K562 (cell line): ENCODE measurements around the gene TMEM135. TPM values are rescaled to one million over a fixed set of nuclear protein-coding genes. Genes with fewer than 3 reads are reported as not detected.

ENCODE experiments used
- ATAC-seq: fragments of 200-7000 bp; cut with Tn5 transposase; 3 replicates; pipeline ENCODE4 v1.9.1; 2020; ENCODE audit warnings: moderate library complexity
- BruUV-seq: library from RNA; stranded (reverse); fragments of 400-500 nt; replicated peaks from 2 replicates; lab custom pipeline; 2021; lab: Mats Ljungman, UMichigan
- CTCF ChIA-PET: fragments of 300-600 bp; formaldehyde crosslinking; extraction: SDS; loops from one replicate; lab custom pipeline; 2021; ENCODE audit warnings: low intra/inter-chr PET ratio; lab: Yijun Ruan, JAX
- POLR2A ChIA-PET: fragments of 300-600, 350-650 bp; sonication (Branson Sonifier 250); formaldehyde crosslinking; extraction: SDS; loops from one replicate; lab custom pipeline; 2021; ENCODE audit warnings: antibody characterized with exemption, inconsistent platforms; lab: Yijun Ruan, JAX
- DNase-seq, 4 experiments: peaks; one replicate each; pipeline versions ENCODE4 v3.0.0 to v3.0.0-alpha.2; 2011 to 2018; ENCODE audit warnings: low spot score in 3 of 4, mixed read lengths in 3 of 4; ENCODE audit errors: extremely low read depth in 1 of 4
- FAIRE-seq: peaks from 2 replicates; lab custom pipeline; 2011; peaks lifted over from hg19 to GRCh38; lab: Jason Lieb, UNC
- H2AFZ ChIP-seq: 2 replicates; pipeline ENCODE4 v1.6.0; 2011; ENCODE audit warnings: low read depth, low read length, control low read depth, inconsistent platforms
- H3K27ac ChIP-seq: fragments of 200-600 bp; 3 replicates; pipeline ENCODE4 v1.8.0; 2011; ENCODE audit warnings: low read depth, mild to moderate bottlenecking, control low read depth, inconsistent platforms, low read length, moderate library complexity, mixed read lengths; ENCODE audit errors: extremely low read depth
- H3K27me3 ChIP-seq, 2 experiments: fragments of 300-600 bp in 1 of 2; 2 replicates in 1 of 2; 3 replicates in 1 of 2; pipeline versions ENCODE4 v1.6.0 to v1.8.0; 2011; ENCODE audit warnings: inconsistent platforms in 2 of 2, low read length in 2 of 2, mild to moderate bottlenecking in 1 of 2, mixed read lengths in 1 of 2, moderate library complexity in 1 of 2; ENCODE audit not compliant: control insufficient read depth in 2 of 2, insufficient read depth in 2 of 2
- H3K36me3 ChIP-seq: fragments of 300-600 bp; 3 replicates; pipeline ENCODE4 v1.8.0; 2011; ENCODE audit warnings: mild to moderate bottlenecking, low read length, inconsistent platforms; ENCODE audit not compliant: control insufficient read depth, insufficient read depth
- H3K4me1 ChIP-seq, 2 experiments: fragments of 200-600 bp in 1 of 2; replicated peaks in 1 of 2; 2 replicates in 1 of 2; 3 replicates in 1 of 2; pipeline versions ENCODE4 v1.5.1 to v1.8.0; 2011; ENCODE audit warnings: inconsistent platforms in 2 of 2, low read length in 2 of 2, mild to moderate bottlenecking in 1 of 2, mixed read lengths in 1 of 2, moderate library complexity in 1 of 2; ENCODE audit not compliant: control insufficient read depth in 2 of 2, insufficient read depth in 2 of 2
- H3K4me2 ChIP-seq: 2 replicates; pipeline ENCODE4 v1.6.1; 2011; ENCODE audit warnings: low read length, control low read depth, inconsistent platforms, mixed read lengths; ENCODE audit not compliant: insufficient read depth
- H3K4me3 ChIP-seq: fragments of 200-600 bp; sonication (generic), shearing (Covaris generic); 2 replicates; pipeline ENCODE4 v1.5.1; 2016; ENCODE audit warnings: control low read depth, inconsistent platforms
- H3K79me2 ChIP-seq: fragments of 200-600 bp; 3 replicates; pipeline ENCODE4 v1.8.0; 2011; ENCODE audit warnings: low read length, inconsistent platforms; ENCODE audit not compliant: control insufficient read depth, insufficient read depth
- H3K9ac ChIP-seq, 2 experiments: 2 replicates each; pipeline versions ENCODE4 v1.6.0 to v1.6.1; 2011; ENCODE audit warnings: low read depth in 2 of 2, low read length in 2 of 2, control low read depth in 1 of 2, inconsistent platforms in 1 of 2, mild to moderate bottlenecking in 1 of 2, mixed read lengths in 1 of 2; ENCODE audit not compliant: insufficient read depth in 1 of 2
- H3K9me1 ChIP-seq: one replicate; pipeline ENCODE4 v1.6.0; 2011; ENCODE audit warnings: inconsistent platforms, mild to moderate bottlenecking, low read length, moderate library complexity; ENCODE audit not compliant: control insufficient read depth, insufficient read depth
- H3K9me3 ChIP-seq: replicated peaks from 2 replicates; pipeline ENCODE4 v1.5.1; 2011; ENCODE audit warnings: low read depth, low read length, inconsistent platforms; ENCODE audit not compliant: control insufficient read depth, insufficient read depth
- H4K20me1 ChIP-seq: replicated peaks from 2 replicates; pipeline ENCODE4 v1.6.1; 2011; ENCODE audit warnings: low read length, inconsistent platforms, mixed read lengths; ENCODE audit not compliant: control insufficient read depth, insufficient read depth
- HCFC1 ChIP-seq: IDR thresholded peaks from 2 replicates; pipeline ENCODE4 v1.6.1; 2012; ENCODE audit warnings: low read depth, low read length, improper control_type of control experiment
- HDAC3 ChIP-seq: fragments of 450-650 bp; IDR thresholded peaks from 2 replicates; pipeline ENCODE4 v1.6.1; 2018; ENCODE audit warnings: borderline replicate concordance, mild to moderate bottlenecking, moderate library complexity; ENCODE audit not compliant: partially characterized antibody
- HINFP ChIP-seq: fragments of 450-650 bp; conservative IDR thresholded peaks from 2 replicates; pipeline ENCODE4 v1.6.1; 2016; ENCODE audit warnings: missing genetic modification characterization, low read depth, mild to moderate bottlenecking, control low read depth, missing compliant biosample characterization
- HIVEP1 ChIP-seq: fragments of 250-450 bp; sonication (Bioruptor Pico); IDR thresholded peaks from 2 replicates; pipeline ENCODE4 v1.4.0; 2020; ENCODE audit warnings: mild to moderate bottlenecking
- KDM2B ChIP-seq: fragments of 250-450 bp; sonication (Bioruptor Pico); IDR thresholded peaks from 2 replicates; pipeline ENCODE4 v1.8.0; 2021; ENCODE audit warnings: mild to moderate bottlenecking, moderate library complexity
- LEF1 ChIP-seq: fragments of 450-650 bp; IDR thresholded peaks from 2 replicates; pipeline ENCODE4 v1.6.1; 2016; ENCODE audit warnings: mild to moderate bottlenecking
- MTA1 ChIP-seq: fragments of 450-650 bp; IDR thresholded peaks from 2 replicates; pipeline ENCODE4 v1.6.1; 2017; ENCODE audit warnings: borderline replicate concordance
- NFYB ChIP-seq: IDR thresholded peaks from 2 replicates; pipeline ENCODE4 v1.6.1; 2011; ENCODE audit warnings: mild to moderate bottlenecking, moderate library complexity; ENCODE audit not compliant: insufficient read length; ENCODE audit errors: extremely low read depth
- NR2F6 ChIP-seq: fragments of 450-650 bp; formaldehyde crosslinking; IDR thresholded peaks from 2 replicates; pipeline ENCODE4 v1.4.0; 2020; ENCODE audit warnings: mild to moderate bottlenecking
- RHOXF2B ChIP-seq: fragments of 250-450 bp; sonication (Bioruptor Pico); conservative IDR thresholded peaks from 2 replicates; pipeline ENCODE4 v1.5.1; 2021
- SMARCA4 ChIP-seq: fragments of 450-650 bp; IDR thresholded peaks from 2 replicates; pipeline ENCODE4 v1.6.1; 2016
- SRF ChIP-seq, 2 experiments: fragments of 250-450, 450-650 bp in 1 of 2; sonication (Bioruptor Pico) in 1 of 2; sonication (generic) in 1 of 2; formaldehyde crosslinking; IDR thresholded peaks; 2 replicates each; pipeline versions ENCODE4 v1.5.0 to v1.5.1; 2020 to 2022; ENCODE audit warnings: mild to moderate bottlenecking in 1 of 2, missing genetic modification reagents in 1 of 2
- USF1 ChIP-seq: sonication (generic); formaldehyde crosslinking; IDR thresholded peaks from 2 replicates; pipeline ENCODE4 v1.9.0; 2022; ENCODE audit warnings: mild to moderate bottlenecking, missing genetic modification reagents
- ZFPM2 ChIP-seq: fragments of 250-450 bp; sonication (Bioruptor Pico); IDR thresholded peaks from 2 replicates; pipeline ENCODE4 v1.5.1; 2022; ENCODE audit warnings: mild to moderate bottlenecking
- ZNF212 ChIP-seq: fragments of 450-650 bp; formaldehyde crosslinking; IDR thresholded peaks from 2 replicates; pipeline ENCODE4 v1.4.0; 2020; ENCODE audit warnings: mild to moderate bottlenecking
- WGBS: fragments of 100-300 bp; shearing (Covaris generic); methylation state at CpG from one replicate; pipeline ENCODE4 v1.1.6; 2016; ENCODE audit warnings: low coverage, mixed read lengths; ENCODE audit not compliant: insufficient coverage; ENCODE audit errors: missing lambda C conversion rate; 5-methylcytosine and 5-hydroxymethylcytosine counted together
- in situ Hi-C: fragments of 300-500 bp; cut with MboI; formaldehyde crosslinking; loops from 4 replicates; pipeline ENCODE4 v1.15.0; 2018; ENCODE audit warnings: inconsistent platforms, mixed read lengths
- intact Hi-C: fragments of 100-400 bp; cut with micrococcal nuclease; formaldehyde crosslinking; loops from 2 replicates; pipeline ENCODE4 v1.14.2; 2022
- polyA plus RNA-seq, 8 experiments: library from polyadenylated mRNA; depleted of rRNA in 4 of 8; stranded (reverse) in 5 of 8; unstranded in 3 of 8; fragments of >200 nt; fragmentation: Nextera tagmentation in 2 of 8; fragmentation: Illumina TruSeq in 1 of 8; extraction: Ambion mirVana in 2 of 8; extraction: Trizol in 1 of 8; gene quantifications; 2 replicates each; pipeline versions ENCODE4 v1.2.1 to v1.2.3, GENCODE V29; 2011 to 2014; ENCODE audit warnings: inconsistent platforms in 1 of 8, missing spikeins in 1 of 8
- total RNA-seq, 7 experiments: library from RNA; depleted of rRNA in 6 of 7; stranded (reverse); fragments of >200 nt in 6 of 7; fragmentation: Illumina TruSeq in 2 of 7; extraction: Trizol in 2 of 7; gene quantifications; 2 replicates each; pipeline versions ENCODE4 v1.2.1 to v1.2.3, GENCODE V29; 2011 to 2021; ENCODE audit warnings: low replicate concordance in 1 of 7
- TF ChIP-seq, protein P1 (sequence below), 2 experiments: fragments of 450-650 bp; IDR thresholded peaks; 2 replicates each; pipeline ENCODE4 v1.6.1; 2016

Gene TMEM135
- total and polyA plus RNA-seq, 9 of the 15 experiments (the other 6 are each of a cell fraction or from before 2014, with no cell fraction given) = 17.3 to 53.6 (median 24.9) TPM

- TF ChIP-seq ZFPM2 = no peak
Measured at GRCh38 chr11:87320123-87320522, 282.4 kb downstream of the TMEM135 start (continued).

DNA sequence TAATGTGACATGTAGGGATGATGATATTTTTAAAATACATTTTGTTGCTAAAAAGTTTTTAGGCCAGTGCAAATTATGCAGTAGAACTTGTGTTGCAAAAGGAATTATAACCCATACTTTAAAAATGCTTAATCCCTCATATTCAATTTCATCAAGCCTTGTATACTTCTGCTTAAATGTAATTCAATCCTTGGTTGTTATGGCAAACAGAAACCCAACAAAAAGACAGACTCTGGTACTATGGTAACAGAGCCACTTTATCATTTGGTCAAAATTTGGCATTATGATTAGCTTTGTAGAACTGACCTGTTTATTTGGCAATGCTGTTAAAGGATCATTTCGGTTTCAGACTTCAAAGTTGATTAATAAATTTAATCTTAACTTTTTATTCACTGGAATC lies 284.8 kb downstream of the TMEM135 start:
- ATAC-seq (no peak), DNase-seq (no peak), FAIRE-seq (no peak)
- Histone ChIP-seq H3K36me3 (peaks cover 14% of the 10 kb centered on the region; the same call in 2 of the 3 replicates), H3K27me3 (no peaks in the 10 kb centered on the region), H3K9me1 (no peaks in the 10 kb centered on the region), H3K4me2 (no peak overlapping the region), H3K79me2 (no peaks in the 10 kb centered on the region), H4K20me1 (no peaks in the 10 kb centered on the region), H3K4me1 (no peaks in the 10 kb centered on the region), H3K4me3 (no peak overlapping the region), H3K9me3 (no peaks in the 10 kb centered on the region), H3K27ac (no peak overlapping the region), H2AFZ (no peak overlapping the region), H3K9ac (no peak overlapping the region)
- in situ Hi-C loops (no loop called here), intact Hi-C loops (no loop called here)
- TF ChIP-seq LEF1 = no peak
- no peak for TF ChIP-seq SMARCA4
- no peak for TF ChIP-seq RHOXF2B (CRISPR knock-in tag)
- no peak for TF ChIP-seq MTA1
- no peak for TF ChIP-seq NFYB
- no peak for TF ChIP-seq HIVEP1 (CRISPR knock-in tag)
- TF ChIP-seq NR2F6 (CRISPR knock-in tag) = no peak
- TF ChIP-seq KDM2B (CRISPR knock-in tag) = no peak
- no peak for TF ChIP-seq ZNF212
- TF ChIP-seq HCFC1 = no peak
- no peak for TF ChIP-seq HDAC3
- no peak for TF ChIP-seq HINFP (tag)
- no peak for TF ChIP-seq SRF (CRISPR knock-in tag; IDR thresholded peaks at IDR 0.05)
- TF ChIP-seq, protein P1, sequence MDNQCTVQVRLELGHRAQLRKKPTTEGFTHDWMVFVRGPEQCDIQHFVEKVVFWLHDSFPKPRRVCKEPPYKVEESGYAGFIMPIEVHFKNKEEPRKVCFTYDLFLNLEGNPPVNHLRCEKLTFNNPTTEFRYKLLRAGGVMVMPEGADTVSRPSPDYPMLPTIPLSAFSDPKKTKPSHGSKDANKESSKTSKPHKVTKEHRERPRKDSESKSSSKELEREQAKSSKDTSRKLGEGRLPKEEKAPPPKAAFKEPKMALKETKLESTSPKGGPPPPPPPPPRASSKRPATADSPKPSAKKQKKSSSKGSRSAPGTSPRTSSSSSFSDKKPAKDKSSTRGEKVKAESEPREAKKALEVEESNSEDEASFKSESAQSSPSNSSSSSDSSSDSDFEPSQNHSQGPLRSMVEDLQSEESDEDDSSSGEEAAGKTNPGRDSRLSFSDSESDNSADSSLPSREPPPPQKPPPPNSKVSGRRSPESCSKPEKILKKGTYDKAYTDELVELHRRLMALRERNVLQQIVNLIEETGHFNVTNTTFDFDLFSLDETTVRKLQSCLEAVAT (IDR thresholded peaks at IDR 0.05) = no peak
- TF ChIP-seq USF1 (CRISPR knock-in tag) = no peak
- 67% methylated on average over 1 of the region's 1 CpG for WGBS
- BruUV-seq = no TSS peak
- ChIA-PET CTCF (no interaction called here), POLR2A (interaction anchor here (0.7 kb wide), 1 partner anchor 340 kb away, joined by 4 read pairs; no protein-coding TSS in a partner anchor)
